Measurements from ENCODE around the gene SAMD4B.
"Not testable (repeated sequence)": the region's sequence is repeated elsewhere in the genome, so short reads cannot be mapped to it uniquely, and the experiment has no call there.

The SAMD4B gene

GRCh38 chr19:39310558-39311311 lies 31.5 kb upstream of the SAMD4B start:
- DNase-seq: peak; percentile 25

GRCh38 chr19:39314016-39314728 lies 28.0 kb upstream of the SAMD4B start:
- no peak for DNase-seq

- DNase-seq: no peak
These were observed 26.3 kb upstream of the SAMD4B start for GRCh38 chr19:39315933-39316332.

GRCh38 chr19:39316627-39317321 lies 25.4 kb upstream of the SAMD4B start:
- no peak for DNase-seq

GRCh38 chr19:39317476-39317875 lies 24.7 kb upstream of the SAMD4B start:
- DNase-seq: no peak

- no peak for DNase-seq
These were observed 24.1 kb upstream of the SAMD4B start for GRCh38 chr19:39318071-39318470.

- DNase-seq: no peak
These were observed 23.5 kb upstream of the SAMD4B start for GRCh38 chr19:39318690-39319089.

GRCh38 chr19:39319098-39319891 lies 22.9 kb upstream of the SAMD4B start:
- DNase-seq: no peak

- no peak for DNase-seq
These were observed 22.4 kb upstream of the SAMD4B start for GRCh38 chr19:39319892-39320248.

GRCh38 chr19:39321117-39321831 lies 20.9 kb upstream of the SAMD4B start:
- no peak for DNase-seq

- DNase-seq: no peak
These were observed 20.4 kb upstream of the SAMD4B start for GRCh38 chr19:39321832-39322176.

GRCh38 chr19:39324242-39324842 lies 17.9 kb upstream of the SAMD4B start:
- DNase-seq: no peak

GRCh38 chr19:39325778-39326665 lies 16.2 kb upstream of the SAMD4B start:
- DNase-seq: no peak

GRCh38 chr19:39327363-39328045 lies 14.7 kb upstream of the SAMD4B start:
- no peak for DNase-seq

- DNase-seq: peak; percentile 85
These were observed 14.0 kb upstream of the SAMD4B start for GRCh38 chr19:39328046-39328705.

- DNase-seq: no peak
These were observed 12.3 kb upstream of the SAMD4B start for GRCh38 chr19:39329948-39330347.

- no peak for DNase-seq
These were observed 9.9 kb upstream of the SAMD4B start for GRCh38 chr19:39332293-39332692.

GRCh38 chr19:39332738-39333137 lies 9.5 kb upstream of the SAMD4B start:
- not testable (repeated sequence) for DNase-seq

GRCh38 chr19:39333507-39333906 lies 8.7 kb upstream of the SAMD4B start:
- DNase-seq: no peak

Data from midbrain (tissue), 1 donor.